ENCODE data around the gene GALM. TPM values are rescaled to one million over a fixed set of nuclear protein-coding genes. Genes with fewer than 3 reads are reported as not detected.
"Not testable (repeated sequence)": the region's sequence is repeated elsewhere in the genome, so short reads cannot be mapped to it uniquely, and the experiment has no call there.

Gene GALM
- total RNA-seq, 2 donors from 2014 or later, result 19.9 to 50.0 TPM

DNA sequence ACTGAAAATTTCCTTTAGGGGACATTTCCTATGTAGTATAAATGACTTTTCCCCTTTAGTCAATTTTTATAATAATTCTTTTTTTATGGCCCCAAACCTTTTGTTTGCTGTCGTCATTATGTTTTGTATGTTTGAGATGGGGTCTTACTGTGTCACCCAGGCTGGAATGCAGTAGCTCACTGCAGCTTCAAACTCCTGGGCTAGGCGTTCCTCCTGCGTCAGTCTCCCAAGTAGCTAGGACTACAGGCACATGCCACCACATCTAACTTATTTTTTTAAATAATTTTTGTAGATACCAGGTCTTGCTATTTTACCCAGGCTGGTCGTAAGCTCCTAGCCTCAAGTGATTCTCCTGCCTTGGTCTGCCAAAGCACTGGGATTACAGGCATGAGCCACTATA is 30.8 kb upstream of the GALM start:
- H3K27me3 Mint-ChIP-seq, result no peaks in the 10 kb centered on the region

DNA sequence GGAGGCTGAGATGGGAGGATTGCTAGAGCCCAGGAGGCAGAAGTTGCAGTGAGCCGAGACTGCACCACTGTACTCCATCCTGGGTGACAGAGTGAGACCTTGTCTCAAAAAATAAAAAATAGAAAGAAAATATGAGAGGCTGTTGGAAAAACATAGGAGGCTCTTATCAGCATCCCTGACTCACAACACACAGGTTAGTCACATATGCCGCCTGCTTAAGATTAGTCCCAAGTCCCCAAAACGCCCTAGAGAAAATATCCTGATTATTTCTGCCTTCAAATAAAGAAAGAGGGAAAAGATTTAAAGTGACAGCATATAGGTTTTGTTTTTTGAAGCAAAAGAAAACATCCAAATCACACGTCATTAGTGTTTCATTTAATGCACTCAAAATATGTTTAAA is 29.8 kb upstream of the GALM start:
- H3K27ac Mint-ChIP-seq, result no peak overlapping the region
- ATAC-seq, result no peak
- peaks cover 4 to 13% of the 10 kb centered on the region in 2 donors for H3K4me1 Mint-ChIP-seq (ENCODE audit: low read depth in 2 of 2)
- no peaks in the 10 kb centered on the region for H3K27me3 Mint-ChIP-seq
- H3K4me3 Mint-ChIP-seq, result no peak overlapping the region
- H3K9me3 Mint-ChIP-seq, result no peaks in the 10 kb centered on the region
- no peaks in the 10 kb centered on the region for H3K36me3 Mint-ChIP-seq
- DNase-seq (ENCODE audit: low spot score), result no peak

More for the DNA sequence above, 30.8 kb upstream of the GALM start:
- H3K4me1 Mint-ChIP-seq (ENCODE audit: low read depth in 2 of 2), result peaks cover 4 to 13% of the 10 kb centered on the region in 2 donors
- H3K36me3 Mint-ChIP-seq, result peaks cover under 1% of the 10 kb centered on the region
- no peak overlapping the region for H3K27ac Mint-ChIP-seq
- ATAC-seq (no peak), DNase-seq (ENCODE audit: low spot score) (no peak)
- H3K4me3 Mint-ChIP-seq, result no peak overlapping the region
- no peaks in the 10 kb centered on the region for H3K9me3 Mint-ChIP-seq

DNA sequence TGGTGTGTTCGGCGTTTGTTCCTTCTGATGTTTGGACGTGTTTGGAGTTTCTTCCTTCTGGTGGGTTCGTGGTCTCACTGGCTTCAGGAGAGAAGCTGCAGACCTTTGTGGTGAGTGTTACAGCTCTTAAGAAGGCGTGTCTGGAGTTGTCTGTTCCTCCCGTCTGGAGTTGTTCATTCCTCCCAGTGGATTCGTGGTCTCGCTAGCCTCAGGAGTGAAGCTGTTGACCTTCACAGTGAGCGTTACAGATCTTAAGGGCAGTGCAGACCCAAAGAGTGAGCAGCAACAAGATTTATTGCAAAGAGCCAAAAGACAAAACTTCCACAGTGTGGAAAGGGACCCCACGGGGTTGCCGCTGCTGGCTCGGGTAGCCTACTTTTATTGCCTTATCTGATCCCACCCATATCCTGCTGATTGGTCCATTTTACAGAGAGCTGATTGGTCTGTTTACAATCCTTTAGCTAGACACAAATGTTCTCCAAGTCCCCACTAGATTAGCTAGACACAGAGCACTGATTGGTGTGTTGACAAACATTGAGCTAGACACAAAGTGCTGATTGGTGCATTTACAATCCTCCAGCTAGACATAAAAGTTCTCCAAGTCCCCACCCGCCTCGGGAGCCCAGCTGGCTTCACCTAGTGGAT is 23.4 kb upstream of the GALM start:
- H3K4me1 Mint-ChIP-seq (ENCODE audit: low read depth in 2 of 2); H3K4me3 Mint-ChIP-seq; H3K27ac Mint-ChIP-seq; H3K36me3 Mint-ChIP-seq; DNase-seq (ENCODE audit: low spot score); ATAC-seq; H3K27me3 Mint-ChIP-seq; H3K9me3 Mint-ChIP-seq: not testable (repeated sequence)

- Mint-ChIP-seq H3K36me3 (peaks cover 5% of the 10 kb centered on the region), H3K4me3 (no peak overlapping the region), H3K9me3 (peaks cover 6% of the 10 kb centered on the region), H3K27me3 (no peaks in the 10 kb centered on the region), H3K4me1 (ENCODE audit: low read depth in 2 of 2) (peaks cover 11 to 14% of the 10 kb centered on the region in 2 donors), H3K27ac (peak overlapping the region; percentile 68 to 76)
- ATAC-seq (peak in 1 of 2 donors; percentile 55), DNase-seq (ENCODE audit: low spot score) (no peak)
These were observed 22.8 kb upstream of the GALM start for GRCh38 chr2:38643021-38643671.

GRCh38 chr2:38643683-38644511 is 22.0 kb upstream of the GALM start:
- peaks cover 11% of the 10 kb centered on the region for H3K36me3 Mint-ChIP-seq
- peaks cover 18 to 22% of the 10 kb centered on the region in 2 donors for H3K4me1 Mint-ChIP-seq (ENCODE audit: low read depth in 2 of 2)
- not testable (repeated sequence) for H3K9me3 Mint-ChIP-seq; DNase-seq (ENCODE audit: low spot score); H3K27me3 Mint-ChIP-seq
- peak overlapping the region; percentile 21 for H3K4me3 Mint-ChIP-seq
- ATAC-seq, result peak; percentile 48 to 74
- peak overlapping the region; percentile 68 to 76 for H3K27ac Mint-ChIP-seq

DNA sequence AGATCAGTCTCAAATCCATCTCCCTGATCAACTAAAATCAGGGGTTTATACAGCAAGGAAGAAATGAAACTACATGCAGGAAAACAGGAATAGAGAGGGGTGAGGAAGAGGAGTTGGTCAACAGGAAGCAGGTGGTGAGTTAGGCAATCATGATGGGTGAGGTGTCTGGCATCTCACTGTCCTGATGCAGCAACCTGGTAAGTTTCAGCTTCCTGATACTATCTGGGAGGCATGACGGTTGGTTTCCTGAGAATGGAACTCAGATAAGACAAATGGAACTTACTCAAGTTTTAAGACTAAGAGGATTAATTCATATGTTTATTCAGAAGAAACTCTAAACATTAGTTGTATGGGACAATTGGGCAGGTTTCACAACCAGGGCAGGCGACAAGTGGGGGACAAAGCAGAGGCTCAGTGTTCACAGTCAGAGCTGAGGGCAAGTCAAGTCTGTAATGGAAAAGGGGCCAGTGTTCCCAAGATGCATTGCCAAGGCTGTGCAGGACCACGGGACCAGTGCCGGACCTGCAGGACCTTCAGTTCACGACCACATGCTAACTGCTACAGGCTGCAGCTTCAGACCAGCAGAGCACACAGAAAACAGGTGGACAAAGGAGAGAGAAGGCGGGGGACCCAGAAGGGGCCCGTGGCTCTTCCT is 17.7 kb upstream of the GALM start:
- H3K9me3 Mint-ChIP-seq, result peaks cover 6% of the 10 kb centered on the region
- ATAC-seq, result peak; percentile 41 to 69
- H3K27me3 Mint-ChIP-seq, result no peaks in the 10 kb centered on the region
- DNase-seq (ENCODE audit: low spot score), result no peak
- H3K27ac Mint-ChIP-seq, result peak overlapping the region; percentile 67 to 71
- H3K4me1 Mint-ChIP-seq (ENCODE audit: low read depth in 2 of 2), result peaks cover 31 to 45% of the 10 kb centered on the region in 2 donors
- H3K36me3 Mint-ChIP-seq, result peaks cover 11% of the 10 kb centered on the region
- peak overlapping the region; percentile 78 for H3K4me3 Mint-ChIP-seq

DNA sequence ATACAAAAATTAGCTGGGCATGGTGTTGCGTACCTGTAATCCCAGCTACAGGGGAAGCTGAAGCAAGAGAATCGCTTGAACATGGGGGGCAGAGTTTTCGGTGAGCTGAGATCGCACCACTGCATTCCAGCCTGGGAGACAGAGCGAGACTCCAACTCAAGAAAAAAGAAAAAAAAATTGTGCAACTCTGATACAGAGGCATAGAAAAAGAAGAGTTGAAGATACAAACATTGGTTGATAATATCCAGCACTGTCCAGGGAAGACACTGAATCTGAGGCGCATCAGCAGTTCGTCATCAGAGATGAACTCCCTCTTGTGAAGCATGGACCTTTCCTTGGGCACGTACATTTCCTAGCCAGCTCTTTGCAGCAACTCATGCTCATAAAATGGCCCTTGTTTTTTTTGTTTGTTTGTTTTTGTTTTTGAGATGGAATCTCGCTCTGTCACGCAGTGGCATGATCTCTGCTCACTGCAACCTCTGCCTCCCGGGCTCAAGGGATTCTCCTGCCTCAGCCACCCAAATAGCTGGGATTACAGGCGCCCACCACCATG is 16.7 kb upstream of the GALM start:
- DNase-seq (ENCODE audit: low spot score) (no peak), ATAC-seq (no peak)
- Mint-ChIP-seq H3K9me3 (peaks cover 3% of the 10 kb centered on the region), H3K4me3 (peak overlapping the region; percentile 2), H3K27me3 (no peaks in the 10 kb centered on the region), H3K27ac (peak overlapping the region; percentile 67 to 71), H3K36me3 (peaks cover 11% of the 10 kb centered on the region), H3K4me1 (ENCODE audit: low read depth in 2 of 2) (peaks cover 36 to 49% of the 10 kb centered on the region in 2 donors)

DNA sequence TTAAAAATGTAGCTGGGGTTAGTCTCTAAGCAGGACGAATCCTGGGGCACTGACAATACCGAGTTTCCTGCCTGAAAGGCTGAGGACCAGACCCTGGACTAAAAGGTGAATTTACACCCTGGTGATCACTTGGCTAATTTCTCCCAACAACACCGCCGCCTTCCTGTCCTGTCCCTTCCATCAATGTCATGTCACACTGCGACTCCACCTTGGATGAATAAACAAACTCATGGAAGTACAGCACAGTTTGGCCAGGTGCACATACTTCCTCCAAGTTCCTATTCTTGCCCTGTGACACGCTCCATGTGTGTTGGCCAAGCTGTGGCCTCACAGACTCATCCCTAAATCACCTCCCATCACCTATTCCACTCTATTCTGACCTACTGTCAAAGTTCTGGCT is 15.9 kb upstream of the GALM start:
- peaks cover 44 to 57% of the 10 kb centered on the region in 2 donors for H3K4me1 Mint-ChIP-seq (ENCODE audit: low read depth in 2 of 2)
- ATAC-seq (no peak), DNase-seq (ENCODE audit: low spot score) (no peak)
- no peaks in the 10 kb centered on the region for H3K27me3 Mint-ChIP-seq
- H3K27ac Mint-ChIP-seq, result peak overlapping the region; percentile 47 to 90
- peaks cover 3% of the 10 kb centered on the region for H3K9me3 Mint-ChIP-seq
- H3K36me3 Mint-ChIP-seq, result peaks cover 11% of the 10 kb centered on the region
- peak overlapping the region; percentile 11 for H3K4me3 Mint-ChIP-seq

DNA sequence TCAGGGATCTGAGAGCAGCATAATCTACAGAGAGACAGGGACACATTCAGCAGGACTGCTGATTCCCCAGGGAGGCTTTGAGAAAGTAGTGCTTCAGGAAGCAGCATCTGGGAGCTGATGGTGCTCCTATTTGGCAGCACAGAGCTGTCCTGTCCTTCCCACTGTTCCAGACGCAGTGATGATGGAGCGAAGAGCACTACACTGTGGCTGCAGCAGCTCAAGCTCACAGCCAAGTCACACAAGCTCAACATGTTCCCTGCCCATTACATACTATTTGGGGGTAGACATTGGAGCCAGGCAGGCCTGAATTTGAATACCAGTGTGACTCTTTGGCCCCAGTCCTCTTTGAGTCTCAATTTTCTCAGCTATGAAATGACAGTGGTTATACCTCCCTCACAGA is 15.2 kb upstream of the GALM start:
- Mint-ChIP-seq H3K4me3 (no peak overlapping the region), H3K4me1 (ENCODE audit: low read depth in 2 of 2) (peaks cover 49 to 64% of the 10 kb centered on the region in 2 donors), H3K27ac (peak overlapping the region; percentile 86 to 90), H3K9me3 (peaks cover 3% of the 10 kb centered on the region), H3K36me3 (peaks cover 11% of the 10 kb centered on the region), H3K27me3 (no peaks in the 10 kb centered on the region)
- ATAC-seq (no peak), DNase-seq (ENCODE audit: low spot score) (no peak)

DNA sequence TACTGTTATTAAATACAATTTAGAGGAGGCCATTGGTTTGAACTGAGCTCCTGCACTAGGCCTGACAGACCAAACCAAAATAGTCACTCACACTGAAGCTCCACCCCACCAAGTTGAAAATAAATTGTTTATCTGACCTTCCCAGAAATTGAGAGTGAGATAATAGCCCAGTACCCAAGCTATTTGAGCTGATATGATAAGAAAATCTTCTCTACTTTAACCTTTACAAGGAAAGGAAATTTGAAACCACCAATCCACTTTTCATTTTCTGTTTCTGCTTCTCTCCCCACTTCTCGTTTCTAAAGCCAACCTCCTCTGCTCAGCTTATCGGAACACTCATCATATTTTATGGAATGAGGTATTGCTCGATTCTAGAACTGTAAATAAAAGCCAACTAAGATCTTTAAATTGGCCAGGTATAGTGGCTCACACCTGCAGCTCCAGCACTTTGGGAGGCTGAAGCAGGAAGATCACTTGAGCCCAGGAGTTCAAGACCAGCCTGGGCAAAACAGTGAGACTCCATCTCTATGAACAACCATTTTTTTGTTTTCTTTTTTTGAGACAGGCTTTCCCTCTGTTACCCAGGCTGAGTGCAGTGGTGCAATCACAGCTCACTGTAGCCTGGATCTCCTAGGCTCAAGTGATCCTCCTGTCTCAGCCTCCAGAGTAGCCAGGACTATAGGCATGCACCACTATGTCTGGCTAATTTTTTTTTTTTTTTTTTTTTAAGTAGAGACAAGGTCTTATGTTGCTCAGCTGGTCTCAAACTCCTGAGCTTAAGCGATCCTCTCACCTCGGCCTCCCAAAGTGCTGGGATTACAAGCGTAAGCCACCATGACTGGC is 13.3 kb upstream of the GALM start:
- Mint-ChIP-seq H3K4me3 (peak overlapping the region; percentile 78), H3K36me3 (peaks cover 14% of the 10 kb centered on the region), H3K27ac (peak overlapping the region; percentile 86 to 90), H3K9me3 (peaks cover 3% of the 10 kb centered on the region), H3K27me3 (no peaks in the 10 kb centered on the region), H3K4me1 (ENCODE audit: low read depth in 2 of 2) (peaks cover 52 to 72% of the 10 kb centered on the region in 2 donors)
- ATAC-seq, result no peak
- DNase-seq (ENCODE audit: low spot score), result no peak

GRCh38 chr2:38653380-38653714 is 12.6 kb upstream of the GALM start:
- Mint-ChIP-seq H3K4me3 (peak overlapping the region; percentile 67), H3K27me3 (no peaks in the 10 kb centered on the region), H3K9me3 (no peaks in the 10 kb centered on the region), H3K27ac (peak overlapping the region; percentile 86 to 90), H3K4me1 (ENCODE audit: low read depth in 2 of 2) (peaks cover 46 to 66% of the 10 kb centered on the region in 2 donors), H3K36me3 (peaks cover 7% of the 10 kb centered on the region)
- DNase-seq (ENCODE audit: low spot score) (no peak), ATAC-seq (peak in 1 of 2 donors; percentile 37)

DNA sequence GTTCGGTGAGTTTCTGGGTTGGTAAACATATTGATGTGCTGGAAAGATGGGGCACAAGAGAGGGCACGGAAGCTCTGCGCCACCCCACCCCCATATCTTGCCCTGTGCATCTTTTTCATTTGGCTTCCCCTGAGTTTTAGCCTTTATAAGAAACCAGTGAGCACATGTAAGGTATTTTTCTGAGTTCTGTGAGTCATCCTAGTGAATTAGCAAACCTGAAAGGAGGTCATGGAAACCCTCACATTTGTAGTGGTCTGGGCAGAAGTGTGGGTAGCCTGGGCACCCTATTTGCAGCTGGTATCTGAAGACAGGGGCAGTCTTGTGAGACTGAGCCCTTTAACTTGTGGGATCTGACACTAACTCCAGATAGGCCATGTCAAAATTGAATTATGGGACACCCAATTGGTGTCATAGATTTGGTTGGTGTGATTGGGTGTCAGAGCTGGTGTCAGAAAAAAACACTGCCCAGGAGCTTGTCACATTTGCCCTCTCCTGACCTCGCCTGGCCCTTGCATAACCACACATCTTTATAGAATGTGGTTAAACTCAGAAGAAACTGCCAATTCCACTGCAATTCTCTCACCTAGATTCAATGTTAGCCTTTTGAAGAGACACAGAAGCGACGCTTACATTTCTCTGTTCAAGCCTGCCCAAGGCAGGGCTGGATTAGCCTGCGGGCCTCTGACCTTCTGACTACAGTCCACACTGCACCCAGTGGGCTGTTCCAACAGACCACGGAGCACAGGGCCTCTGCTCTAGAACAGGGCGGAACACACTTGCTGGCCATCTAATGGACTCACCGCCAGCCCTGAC is 12.0 kb upstream of the GALM start:
- Mint-ChIP-seq H3K9me3 (no peaks in the 10 kb centered on the region), H3K27ac (peak overlapping the region; percentile 86 to 90), H3K4me3 (peak overlapping the region; percentile 67), H3K27me3 (no peaks in the 10 kb centered on the region), H3K4me1 (ENCODE audit: low read depth in 2 of 2) (peaks cover 43 to 63% of the 10 kb centered on the region in 2 donors), H3K36me3 (peaks cover 5% of the 10 kb centered on the region)
- DNase-seq (ENCODE audit: low spot score), result peak; percentile 73
- ATAC-seq, result peak; percentile 84 to 88
